Measurements from ENCODE around the gene USP38. TPM values are rescaled to one million over a fixed set of nuclear protein-coding genes. Genes with fewer than 3 reads are reported as not detected.

Gene USP38
- total RNA-seq, 2 experiments from 2014 or later = 25.9 to 27.9 TPM

- no peak for DNase-seq
- POLR2A ChIA-PET = interaction anchor here (1.1 kb wide), 1 partner anchor 326 kb away, joined by 5 read pairs; no protein-coding TSS in a partner anchor
- CTCF ChIA-PET = interaction anchor here (1.6 kb wide), 1 partner anchor 12 kb away, joined by 4 read pairs; no protein-coding TSS in a partner anchor
- Mint-ChIP-seq H3K4me1 (peaks cover 50% of the 10 kb centered on the region), H3K27ac (peak overlapping the region; percentile 59), H3K36me3 (ENCODE audit: low read depth) (peaks cover 63% of the 10 kb centered on the region), H3K4me3 (peak overlapping the region; percentile 87), H3K9me3 (no peaks in the 10 kb centered on the region), H3K27me3 (no peaks in the 10 kb centered on the region)
Observed at GRCh38 chr4:143188136-143189088, 3.7 kb downstream of the USP38 start.

- peak overlapping the region; percentile 59 for H3K27ac Mint-ChIP-seq
- CTCF ChIA-PET = interaction anchor here (1.6 kb wide), 1 partner anchor 11 kb away, joined by 4 read pairs; no protein-coding TSS in a partner anchor
- no peaks in the 10 kb centered on the region for H3K9me3 Mint-ChIP-seq
- H3K4me3 Mint-ChIP-seq = peak overlapping the region; percentile 87
- no peak for DNase-seq
- H3K4me1 Mint-ChIP-seq = peaks cover 42% of the 10 kb centered on the region
- peaks cover 64% of the 10 kb centered on the region for H3K36me3 Mint-ChIP-seq (ENCODE audit: low read depth)
- POLR2A ChIA-PET = interaction anchor here (1.1 kb wide), 1 partner anchor 325 kb away, joined by 5 read pairs; no protein-coding TSS in a partner anchor
- no peaks in the 10 kb centered on the region for H3K27me3 Mint-ChIP-seq
Observed at GRCh38 chr4:143189528-143189927, 4.8 kb downstream of the USP38 start.

GRCh38 chr4:143195581-143195980, 10.9 kb downstream of the USP38 start:
- no peak overlapping the region for H3K27ac Mint-ChIP-seq
- no peak for DNase-seq
- no peaks in the 10 kb centered on the region for H3K9me3 Mint-ChIP-seq
- no peak overlapping the region for H3K4me3 Mint-ChIP-seq
- H3K4me1 Mint-ChIP-seq = peaks cover 16% of the 10 kb centered on the region
- no peaks in the 10 kb centered on the region for H3K27me3 Mint-ChIP-seq
- ChIA-PET CTCF (no interaction called here), POLR2A (no interaction called here)
- H3K36me3 Mint-ChIP-seq (ENCODE audit: low read depth) = peaks cover 63% of the 10 kb centered on the region

- H3K27ac Mint-ChIP-seq = no peak overlapping the region
- H3K4me3 Mint-ChIP-seq = no peak overlapping the region
- ChIA-PET CTCF (no interaction called here), POLR2A (no interaction called here)
- no peaks in the 10 kb centered on the region for H3K27me3 Mint-ChIP-seq
- peaks cover 11% of the 10 kb centered on the region for H3K4me1 Mint-ChIP-seq
- no peak for DNase-seq
- H3K9me3 Mint-ChIP-seq = no peaks in the 10 kb centered on the region
- H3K36me3 Mint-ChIP-seq (ENCODE audit: low read depth) = peaks cover 63% of the 10 kb centered on the region
Observed at GRCh38 chr4:143196323-143196722, 11.6 kb downstream of the USP38 start.

GRCh38 chr4:143199503-143199902, 14.8 kb downstream of the USP38 start:
- Mint-ChIP-seq H3K4me3 (no peak overlapping the region), H3K9me3 (no peaks in the 10 kb centered on the region), H3K27me3 (no peaks in the 10 kb centered on the region), H3K4me1 (peaks cover 5% of the 10 kb centered on the region), H3K36me3 (ENCODE audit: low read depth) (peaks cover 64% of the 10 kb centered on the region), H3K27ac (no peak overlapping the region)
- CTCF ChIA-PET = no interaction called here
- POLR2A ChIA-PET = interaction anchor here (2.2 kb wide), 1 partner anchor 14 kb away, joined by 9 read pairs; the partner anchor contains the start of gene USP38
- DNase-seq = no peak

- no peak overlapping the region for H3K27ac Mint-ChIP-seq
- peaks cover 71% of the 10 kb centered on the region for H3K36me3 Mint-ChIP-seq (ENCODE audit: low read depth)
- ChIA-PET CTCF (interaction anchor here (1.3 kb wide), 1 partner anchor 11 kb away, joined by 4 read pairs; no protein-coding TSS in a partner anchor), POLR2A (interaction anchor here (2.5 kb wide), 1 partner anchor 10 kb away, joined by 6 read pairs; no protein-coding TSS in a partner anchor)
- H3K4me1 Mint-ChIP-seq = no peaks in the 10 kb centered on the region
- no peaks in the 10 kb centered on the region for H3K9me3 Mint-ChIP-seq
- H3K27me3 Mint-ChIP-seq = no peaks in the 10 kb centered on the region
- DNase-seq = no peak
- H3K4me3 Mint-ChIP-seq = no peak overlapping the region
Observed at GRCh38 chr4:143202824-143203223, 18.1 kb downstream of the USP38 start.

GRCh38 chr4:143203577-143203976, 18.9 kb downstream of the USP38 start:
- CTCF ChIA-PET = no interaction called here
- H3K27ac Mint-ChIP-seq = no peak overlapping the region
- H3K27me3 Mint-ChIP-seq = no peaks in the 10 kb centered on the region
- DNase-seq = no peak
- H3K9me3 Mint-ChIP-seq = no peaks in the 10 kb centered on the region
- peaks cover 1% of the 10 kb centered on the region for H3K4me1 Mint-ChIP-seq
- POLR2A ChIA-PET = interaction anchor here (1.5 to 2.5 kb wide), 2 partner anchors 9 to 18 kb away, joined by 4 to 6 read pairs; no protein-coding TSS in a partner anchor
- H3K36me3 Mint-ChIP-seq (ENCODE audit: low read depth) = peaks cover 65% of the 10 kb centered on the region
- no peak overlapping the region for H3K4me3 Mint-ChIP-seq

GRCh38 chr4:143207555-143207954, 22.8 kb downstream of the USP38 start:
- ChIA-PET CTCF (no interaction called here), POLR2A (no interaction called here)
- Mint-ChIP-seq H3K27me3 (no peaks in the 10 kb centered on the region), H3K4me1 (peaks cover 1% of the 10 kb centered on the region), H3K36me3 (ENCODE audit: low read depth) (peaks cover 49% of the 10 kb centered on the region), H3K27ac (no peak overlapping the region), H3K4me3 (no peak overlapping the region), H3K9me3 (no peaks in the 10 kb centered on the region)
- DNase-seq = no peak

GRCh38 chr4:143212566-143212965, 27.8 kb downstream of the USP38 start:
- ChIA-PET POLR2A (interaction anchor here (1.7 kb wide), 1 partner anchor 9 kb away, joined by 6 read pairs; no protein-coding TSS in a partner anchor), CTCF (no interaction called here)
- Mint-ChIP-seq H3K4me3 (no peak overlapping the region), H3K4me1 (peaks cover 5% of the 10 kb centered on the region), H3K9me3 (no peaks in the 10 kb centered on the region), H3K27ac (no peak overlapping the region), H3K36me3 (ENCODE audit: low read depth) (peaks cover 33% of the 10 kb centered on the region), H3K27me3 (no peaks in the 10 kb centered on the region)
- DNase-seq = no peak

- H3K27ac Mint-ChIP-seq = no peak overlapping the region
- CTCF ChIA-PET = no interaction called here
- no peak overlapping the region for H3K4me3 Mint-ChIP-seq
- no peak for DNase-seq
- H3K36me3 Mint-ChIP-seq (ENCODE audit: low read depth) = peaks cover 26% of the 10 kb centered on the region
- POLR2A ChIA-PET = no interaction called here
- H3K27me3 Mint-ChIP-seq = no peaks in the 10 kb centered on the region
- no peaks in the 10 kb centered on the region for H3K9me3 Mint-ChIP-seq
- H3K4me1 Mint-ChIP-seq = peaks cover 7% of the 10 kb centered on the region
Observed at GRCh38 chr4:143215873-143216272, 31.2 kb downstream of the USP38 start.

GRCh38 chr4:143224255-143224654, 39.5 kb downstream of the USP38 start:
- ChIA-PET CTCF (no interaction called here), POLR2A (no interaction called here)
- H3K4me3 Mint-ChIP-seq = no peak overlapping the region
- no peak for DNase-seq
- H3K4me1 Mint-ChIP-seq = no peaks in the 10 kb centered on the region
- H3K9me3 Mint-ChIP-seq = no peaks in the 10 kb centered on the region
- H3K27me3 Mint-ChIP-seq = no peaks in the 10 kb centered on the region
- no peak overlapping the region for H3K27ac Mint-ChIP-seq
- H3K36me3 Mint-ChIP-seq (ENCODE audit: low read depth) = peaks cover 18% of the 10 kb centered on the region

- Mint-ChIP-seq H3K27ac (no peak overlapping the region), H3K27me3 (no peaks in the 10 kb centered on the region), H3K4me1 (no peaks in the 10 kb centered on the region), H3K36me3 (ENCODE audit: low read depth) (peaks cover 18% of the 10 kb centered on the region), H3K9me3 (no peaks in the 10 kb centered on the region), H3K4me3 (no peak overlapping the region)
- no peak for DNase-seq
- ChIA-PET CTCF (no interaction called here), POLR2A (no interaction called here)
Observed at GRCh38 chr4:143225167-143225566, 40.5 kb downstream of the USP38 start.

- DNase-seq = no peak
- H3K27me3 Mint-ChIP-seq = no peaks in the 10 kb centered on the region
- no peaks in the 10 kb centered on the region for H3K36me3 Mint-ChIP-seq (ENCODE audit: low read depth)
- ChIA-PET POLR2A (no interaction called here), CTCF (no interaction called here)
- H3K4me3 Mint-ChIP-seq = no peak overlapping the region
- no peak overlapping the region for H3K27ac Mint-ChIP-seq
- H3K9me3 Mint-ChIP-seq = no peaks in the 10 kb centered on the region
- H3K4me1 Mint-ChIP-seq = no peaks in the 10 kb centered on the region
Observed at GRCh38 chr4:143230683-143231082, 46.0 kb downstream of the USP38 start.

Measured in activated CD4-positive, alpha-beta memory T cell treated with anti-CD3 and anti-CD28 coated beads, Interleukin-2, amount 10 ng/mL, durations not matched to agents 7 days and 5 days (primary cell).